Subcutaneous adipose tissue (tissue), 4 donors: ENCODE data around the gene SP140L. TPM values are rescaled to one million over a fixed set of nuclear protein-coding genes. Genes with fewer than 3 reads are reported as not detected.

Experiments
- CTCF ChIP-seq: fragments of 450-650 bp; IDR thresholded peaks from one replicate; pipeline ENCODE4 v1.5.1; 2016; ENCODE audit warnings: low read depth, mild to moderate bottlenecking, control low read depth, antibody characterized with exemption, moderate library complexity
- total RNA-seq, 4 donors: library from RNA; depleted of rRNA; stranded (reverse); fragments of >200 nt; gene quantifications; one replicate each; pipeline ENCODE4 v1.1.0, GENCODE V29; 2016

The SP140L gene
- total RNA-seq, 4 donors from 2014 or later: 10.4 to 22.6 (median 13.3) TPM

- no peak for TF ChIP-seq CTCF
Observed at GRCh38 chr2:230441227-230441897, 114.4 kb downstream of the SP140L start.

- TF ChIP-seq CTCF: no peak
Observed at GRCh38 chr2:230443541-230443940, 116.5 kb downstream of the SP140L start.

- TF ChIP-seq CTCF: no peak
Observed at GRCh38 chr2:230444832-230445231, 117.8 kb downstream of the SP140L start.

- TF ChIP-seq CTCF: no peak
Observed at GRCh38 chr2:230447036-230447435, 120.0 kb downstream of the SP140L start.

- TF ChIP-seq CTCF: no peak
Observed at GRCh38 chr2:230447455-230448451, 120.8 kb downstream of the SP140L start.

- no peak for TF ChIP-seq CTCF
Observed at GRCh38 chr2:230449901-230450467, 123.0 kb downstream of the SP140L start.

- TF ChIP-seq CTCF: no peak
Observed at GRCh38 chr2:230453006-230453405, 126.0 kb downstream of the SP140L start.
